Tibial artery (tissue), 4 donors: ENCODE measurements around the gene LSMEM2.

ENCODE experiments used
- DNase-seq, 2 donors: peaks; one replicate each; pipeline ENCODE4 v3.0.0-alpha.2; 2019
- H3K27ac ChIP-seq, 2 donors: fragments of 200-600 bp; sonication (generic) in 1 of 2; 1 replicate in 1 of 2; 2 replicates in 1 of 2; pipeline ENCODE4 v1.5.1; 2018 to 2019; ENCODE audit warnings: mild to moderate bottlenecking in 1 of 2
- H3K27me3 ChIP-seq, 2 donors: fragments of 200-600 bp; sonication (generic) in 1 of 2; one replicate each; pipeline versions ENCODE4 v1.5.1 to v1.6.0; 2016 to 2019
- H3K36me3 ChIP-seq, 3 donors: fragments of 200-600 bp; sonication (generic) in 2 of 3; one replicate each; pipeline ENCODE4 v1.5.1; 2016 to 2019; ENCODE audit warnings: mild to moderate bottlenecking in 2 of 3
- H3K4me1 ChIP-seq, 4 donors: fragments of 200-600 bp; sonication (generic) in 2 of 4; 1 replicate in 3 of 4; 2 replicates in 1 of 4; pipeline ENCODE4 v1.5.1; 2016 to 2019
- H3K4me3 ChIP-seq, 2 donors: fragments of 200-600 bp; sonication (generic) in 1 of 2; 1 replicate in 1 of 2; 2 replicates in 1 of 2; pipeline ENCODE4 v1.5.1; 2018 to 2019; ENCODE audit warnings: mild to moderate bottlenecking in 2 of 2
- H3K9me3 ChIP-seq, 3 donors: fragments of 200-600 bp; sonication (generic) in 1 of 3; one replicate each; pipeline ENCODE4 v1.5.1; 2016 to 2019
- intact Hi-C: fragments of 100-400 bp; cut with DNase I; formaldehyde crosslinking; loops from one replicate; pipeline ENCODE4 v1.15.0; 2023; ENCODE audit warnings: low total_unique reads
- TF ChIP-seq, protein P1 (sequence below), 2 experiments: fragments of 200-600 bp in 1 of 2; fragments of 450-650 bp in 1 of 2; IDR thresholded peaks; one replicate each; pipeline ENCODE4 v1.5.1; 2017 to 2019; ENCODE audit warnings: antibody characterized with exemption in 2 of 2, mild to moderate bottlenecking in 1 of 2, moderate library complexity in 1 of 2

The LSMEM2 gene

DNA sequence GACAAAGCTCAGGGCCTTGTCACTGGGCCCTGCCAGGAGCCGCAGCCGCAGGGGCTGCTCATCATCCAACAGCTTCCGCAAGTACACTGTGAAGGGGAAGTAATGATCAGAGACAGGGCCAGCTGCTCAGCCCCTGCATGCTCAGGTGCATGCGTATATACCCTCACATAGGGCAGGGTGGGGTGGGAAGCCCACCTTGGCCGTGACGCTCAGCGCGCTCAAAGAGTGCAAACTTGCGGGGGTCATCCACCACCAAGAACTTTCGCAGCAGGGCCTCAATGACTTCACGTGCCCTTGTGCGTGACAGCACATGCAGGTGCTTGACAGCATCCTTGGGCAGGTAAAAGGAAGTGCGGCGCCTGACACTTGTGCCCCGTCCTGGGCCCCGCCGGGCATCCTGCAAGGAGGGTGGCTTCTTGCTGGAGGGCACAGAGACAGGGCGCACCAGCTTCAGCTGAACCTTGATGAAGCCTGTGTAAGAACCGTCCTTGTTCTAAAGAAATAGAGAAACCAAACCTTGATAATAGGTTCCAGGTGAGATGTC lies 52.5 kb downstream of the LSMEM2 start:
- Histone ChIP-seq H3K27me3 (no peaks in the 10 kb centered on the region), H3K4me3 (no peak overlapping the region), H3K9me3 (no peaks in the 10 kb centered on the region), H3K4me1 (peaks cover 0 to 61% (median 45%) of the 10 kb centered on the region in 4 donors), H3K36me3 (peaks cover 23 to 36% (median 34%) of the 10 kb centered on the region in 3 donors), H3K27ac (no peak overlapping the region)
- TF ChIP-seq, protein P1, sequence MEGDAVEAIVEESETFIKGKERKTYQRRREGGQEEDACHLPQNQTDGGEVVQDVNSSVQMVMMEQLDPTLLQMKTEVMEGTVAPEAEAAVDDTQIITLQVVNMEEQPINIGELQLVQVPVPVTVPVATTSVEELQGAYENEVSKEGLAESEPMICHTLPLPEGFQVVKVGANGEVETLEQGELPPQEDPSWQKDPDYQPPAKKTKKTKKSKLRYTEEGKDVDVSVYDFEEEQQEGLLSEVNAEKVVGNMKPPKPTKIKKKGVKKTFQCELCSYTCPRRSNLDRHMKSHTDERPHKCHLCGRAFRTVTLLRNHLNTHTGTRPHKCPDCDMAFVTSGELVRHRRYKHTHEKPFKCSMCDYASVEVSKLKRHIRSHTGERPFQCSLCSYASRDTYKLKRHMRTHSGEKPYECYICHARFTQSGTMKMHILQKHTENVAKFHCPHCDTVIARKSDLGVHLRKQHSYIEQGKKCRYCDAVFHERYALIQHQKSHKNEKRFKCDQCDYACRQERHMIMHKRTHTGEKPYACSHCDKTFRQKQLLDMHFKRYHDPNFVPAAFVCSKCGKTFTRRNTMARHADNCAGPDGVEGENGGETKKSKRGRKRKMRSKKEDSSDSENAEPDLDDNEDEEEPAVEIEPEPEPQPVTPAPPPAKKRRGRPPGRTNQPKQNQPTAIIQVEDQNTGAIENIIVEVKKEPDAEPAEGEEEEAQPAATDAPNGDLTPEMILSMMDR (IDR thresholded peaks at IDR 0.05), result no peak
- intact Hi-C loops, result no loop called here
- DNase-seq, result no peak

DNA sequence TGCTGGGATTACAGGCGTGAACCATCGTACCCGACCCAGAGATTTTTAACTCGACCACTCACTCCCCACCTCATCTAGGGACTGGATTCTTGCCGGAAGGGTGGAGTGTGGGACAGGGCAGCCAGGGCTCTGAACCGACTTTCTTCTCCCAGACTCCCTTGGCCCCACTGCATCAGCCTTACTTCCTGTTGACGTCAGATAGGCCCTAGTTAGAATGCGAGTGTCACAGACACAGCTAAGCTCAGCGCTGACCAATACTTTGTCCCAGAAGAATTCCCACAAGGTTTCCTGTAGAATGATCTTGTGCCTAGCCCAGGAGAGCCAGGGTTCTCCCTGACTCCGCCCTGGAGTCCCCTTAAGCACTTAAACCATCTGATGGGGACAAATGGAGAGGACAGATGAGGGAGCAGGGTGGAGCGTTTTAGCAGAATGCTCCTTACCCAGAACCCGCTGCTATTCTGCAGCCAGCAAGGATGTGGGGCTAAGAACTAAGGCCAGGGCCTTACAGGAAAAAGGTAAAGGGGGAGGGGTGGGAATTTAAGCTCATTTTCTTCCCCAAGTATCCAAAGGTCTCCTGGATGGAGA lies 54.9 kb downstream of the LSMEM2 start:
- Histone ChIP-seq H3K27ac (peak overlapping the region; percentile 98 to 99), H3K4me3 (no peak overlapping the region), H3K27me3 (no peaks in the 10 kb centered on the region), H3K36me3 (peaks cover 23 to 34% (median 32%) of the 10 kb centered on the region in 3 donors), H3K9me3 (no peaks in the 10 kb centered on the region), H3K4me1 (peaks cover 0 to 57% (median 39%) of the 10 kb centered on the region in 4 donors)
- TF ChIP-seq, protein P1 (IDR thresholded peaks at IDR 0.05), result no peak
- intact Hi-C loops, result no loop called here
- peak; percentile 59 to 88 for DNase-seq

GRCh38 chr3:50334339-50335075 lies 55.6 kb downstream of the LSMEM2 start:
- intact Hi-C loops, result no loop called here

DNA sequence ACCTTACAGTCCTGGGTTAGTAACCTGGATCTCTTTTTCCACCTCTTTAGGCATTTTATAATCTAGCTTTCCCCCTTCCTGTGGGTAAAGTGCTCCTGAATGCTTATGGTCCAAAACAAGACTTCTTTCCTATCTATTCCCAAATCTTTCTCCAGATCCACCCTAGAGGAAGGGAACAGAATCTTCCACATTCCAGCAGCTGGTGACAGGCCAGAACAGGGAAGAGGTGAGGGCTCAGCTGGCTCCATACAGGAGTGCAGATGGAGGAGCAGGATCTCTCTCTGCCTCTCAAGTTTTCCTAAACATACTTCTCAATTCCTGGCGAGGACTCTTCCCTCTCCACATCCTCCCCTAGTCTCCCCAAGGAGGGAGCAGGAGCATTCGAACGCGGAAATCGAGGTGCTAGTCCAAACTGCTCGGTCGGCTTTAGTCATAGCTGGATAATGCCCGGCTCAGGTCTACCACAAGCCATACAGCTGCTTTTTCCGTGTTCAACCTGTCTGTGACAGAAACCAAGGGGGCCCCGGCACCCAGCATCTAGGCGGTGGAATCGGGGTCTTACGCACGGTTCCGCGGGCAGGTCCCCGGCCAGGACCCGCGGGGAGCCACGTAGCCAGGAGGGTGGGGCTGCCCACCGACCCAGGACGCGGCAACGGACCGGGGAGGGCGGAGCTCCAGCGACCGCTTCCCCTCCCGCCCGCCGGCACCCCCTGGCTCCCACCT lies 57.7 kb downstream of the LSMEM2 start:
- no peak for DNase-seq
- no peaks in the 10 kb centered on the region for H3K27me3 ChIP-seq
- peak overlapping the region; percentile 98 to 99 for H3K27ac ChIP-seq
- peaks cover 0 to 78% (median 58%) of the 10 kb centered on the region in 4 donors for H3K4me1 ChIP-seq
- peak overlapping the region; percentile 87 to 94 for H3K4me3 ChIP-seq
- TF ChIP-seq, protein P1 (IDR thresholded peaks at IDR 0.05), result no peak
- no peaks in the 10 kb centered on the region for H3K9me3 ChIP-seq
- peaks cover 4 to 9% (median 8%) of the 10 kb centered on the region in 3 donors for H3K36me3 ChIP-seq
- intact Hi-C loops, result no loop called here

More at GRCh38 chr3:50334339-50335075, 55.6 kb downstream of the LSMEM2 start:
- peaks cover 23 to 30% (median 29%) of the 10 kb centered on the region in 3 donors for H3K36me3 ChIP-seq
- H3K9me3 ChIP-seq, result no peaks in the 10 kb centered on the region
- TF ChIP-seq, protein P1 (IDR thresholded peaks at IDR 0.05), result no peak
- DNase-seq, result no peak
- H3K4me3 ChIP-seq, result no peak overlapping the region
- H3K27me3 ChIP-seq, result no peaks in the 10 kb centered on the region
- H3K27ac ChIP-seq, result peak overlapping the region; percentile 98 to 99
- H3K4me1 ChIP-seq, result peaks cover 0 to 61% (median 43%) of the 10 kb centered on the region in 4 donors

- H3K36me3 ChIP-seq, result peaks cover 0 to 2% (median under 1%) of the 10 kb centered on the region in 3 donors
- peak; percentile 99 to 100 for DNase-seq
- H3K27ac ChIP-seq, result peak overlapping the region; percentile 98 to 99
- TF ChIP-seq, protein P1 (IDR thresholded peaks at IDR 0.05), result no peak
- intact Hi-C loops, result no loop called here
- H3K4me1 ChIP-seq, result peaks cover 0 to 80% (median 59%) of the 10 kb centered on the region in 4 donors
- peak overlapping the region; percentile 87 to 94 for H3K4me3 ChIP-seq
- no peaks in the 10 kb centered on the region for H3K27me3 ChIP-seq
- H3K9me3 ChIP-seq, result no peaks in the 10 kb centered on the region
These were observed 58.4 kb downstream of the LSMEM2 start for GRCh38 chr3:50337175-50337861.
